AG09309 (cell line): Measurements from ENCODE around the gene GNA12.

Source experiments
- DNase-seq: peaks from one replicate; pipeline ENCODE4 v3.0.0-alpha.2; 2010; ENCODE audit warnings: low read depth
- H3K4me3 ChIP-seq: 2 replicates; pipeline ENCODE4 v1.5.1; 2011; ENCODE audit warnings: mild to moderate bottlenecking, low read depth, low read length, moderate library complexity; ENCODE audit not compliant: control insufficient read depth
- CTCF ChIP-seq: IDR thresholded peaks from 2 replicates; pipeline ENCODE4 v1.5.1; 2011; ENCODE audit warnings: mild to moderate bottlenecking, low read depth, low read length, inconsistent platforms; ENCODE audit not compliant: insufficient read depth, control insufficient read depth; ENCODE audit errors: missing control alignments

The GNA12 gene

GRCh38 chr7:2841907-2842306 is 2.2 kb downstream of the GNA12 start:
- H3K4me3 ChIP-seq: no peak overlapping the region
- DNase-seq: no peak
- TF ChIP-seq CTCF: no peak

- no peak overlapping the region for H3K4me3 ChIP-seq
- DNase-seq: no peak
- no peak for TF ChIP-seq CTCF
Observed at GRCh38 chr7:2840458-2840857, 3.6 kb downstream of the GNA12 start.

GRCh38 chr7:2838873-2839578 is 5.1 kb downstream of the GNA12 start:
- TF ChIP-seq CTCF: no peak
- DNase-seq: no peak
- H3K4me3 ChIP-seq: no peak overlapping the region

GRCh38 chr7:2838451-2838850 is 5.7 kb downstream of the GNA12 start:
- H3K4me3 ChIP-seq: no peak overlapping the region
- no peak for DNase-seq
- no peak for TF ChIP-seq CTCF

- TF ChIP-seq CTCF: no peak
- no peak overlapping the region for H3K4me3 ChIP-seq
- DNase-seq: no peak
Observed at GRCh38 chr7:2837496-2837895, 6.6 kb downstream of the GNA12 start.

- no peak for DNase-seq
- no peak overlapping the region for H3K4me3 ChIP-seq
- TF ChIP-seq CTCF: no peak
Observed at GRCh38 chr7:2834748-2835441, 9.2 kb downstream of the GNA12 start.
